Bone marrow (tissue), 2 donors: ENCODE measurements around the gene NPEPL1.

Source experiments
- DNase-seq, 2 donors: peaks; one replicate each; lab custom pipeline; 2025; lab: John Stamatoyannopoulos, UW

Gene NPEPL1

DNA sequence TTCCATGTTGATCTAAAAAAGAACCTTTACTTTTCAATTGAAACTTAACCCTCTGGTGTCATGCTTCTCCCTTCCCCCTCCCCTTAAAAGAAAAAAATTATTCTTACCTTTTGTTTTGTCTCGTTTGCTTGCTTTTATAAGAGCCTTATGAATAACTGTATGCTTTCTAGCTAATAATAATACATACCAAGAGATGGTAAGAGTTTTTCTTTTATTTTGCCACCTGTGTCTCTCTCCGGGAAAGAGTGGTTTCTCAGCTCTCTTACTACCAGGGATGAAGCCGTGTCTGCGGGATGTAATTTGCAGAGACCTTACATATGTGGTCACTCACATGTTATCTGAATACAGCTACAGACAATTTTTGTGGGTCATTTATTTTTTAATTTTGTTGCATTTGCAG lies 33.8 kb upstream of the NPEPL1 start:
- no peak for DNase-seq

DNA sequence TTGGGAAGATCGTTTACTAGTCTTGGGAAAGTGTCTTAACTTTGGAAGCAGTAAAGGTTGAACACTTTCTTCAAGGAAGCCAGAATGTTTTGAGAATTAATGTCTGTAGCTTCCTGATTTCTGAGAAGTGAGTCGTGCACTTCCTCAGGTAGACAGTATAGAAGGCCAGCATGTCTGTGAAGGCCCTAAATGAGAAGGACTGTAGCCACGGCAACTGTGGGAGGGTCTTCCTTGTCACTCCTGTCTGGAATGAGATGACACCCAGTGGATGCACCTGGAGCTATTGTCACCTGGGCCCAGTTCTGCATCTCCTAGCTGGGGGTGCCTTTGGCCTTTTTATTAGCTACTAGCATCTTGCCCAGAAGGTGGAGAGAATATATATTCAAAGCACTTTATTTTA lies 32.8 kb upstream of the NPEPL1 start:
- no peak for DNase-seq

DNA sequence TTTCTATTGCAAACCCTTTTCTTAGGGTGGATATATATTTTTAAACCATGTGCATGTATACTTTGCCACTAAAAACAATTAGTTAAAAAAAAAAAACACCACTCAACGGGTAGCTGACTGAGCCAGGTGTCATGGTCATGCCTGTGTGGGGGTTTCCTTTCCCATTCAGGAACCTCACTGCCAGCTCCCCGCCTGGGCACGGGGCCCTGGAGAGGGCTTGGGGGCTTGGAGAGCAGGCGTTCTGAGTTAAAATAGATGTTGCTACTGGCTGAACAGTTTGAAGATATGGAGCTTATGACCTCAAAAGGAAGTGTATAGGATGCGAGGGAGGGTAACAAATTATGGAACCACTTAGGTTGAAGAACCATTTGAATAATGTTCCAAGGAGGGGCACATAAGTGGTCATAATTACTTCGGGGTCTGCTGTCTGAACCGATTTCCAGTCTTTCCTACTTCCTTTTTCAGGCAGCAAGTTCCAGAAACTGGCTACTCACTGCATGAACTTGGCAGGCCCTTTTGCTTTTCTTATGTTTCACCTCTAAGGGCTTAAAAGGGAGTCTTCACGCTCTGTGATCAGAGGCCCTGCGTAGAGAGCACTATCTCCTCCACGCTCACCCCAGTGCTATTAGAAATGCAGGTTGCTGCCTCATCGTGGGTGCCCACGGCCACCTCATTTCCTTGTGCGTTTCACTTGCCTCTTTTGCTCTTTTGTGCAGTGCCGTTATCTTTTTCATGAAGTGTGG lies 31.6 kb upstream of the NPEPL1 start:
- DNase-seq = no peak

DNA sequence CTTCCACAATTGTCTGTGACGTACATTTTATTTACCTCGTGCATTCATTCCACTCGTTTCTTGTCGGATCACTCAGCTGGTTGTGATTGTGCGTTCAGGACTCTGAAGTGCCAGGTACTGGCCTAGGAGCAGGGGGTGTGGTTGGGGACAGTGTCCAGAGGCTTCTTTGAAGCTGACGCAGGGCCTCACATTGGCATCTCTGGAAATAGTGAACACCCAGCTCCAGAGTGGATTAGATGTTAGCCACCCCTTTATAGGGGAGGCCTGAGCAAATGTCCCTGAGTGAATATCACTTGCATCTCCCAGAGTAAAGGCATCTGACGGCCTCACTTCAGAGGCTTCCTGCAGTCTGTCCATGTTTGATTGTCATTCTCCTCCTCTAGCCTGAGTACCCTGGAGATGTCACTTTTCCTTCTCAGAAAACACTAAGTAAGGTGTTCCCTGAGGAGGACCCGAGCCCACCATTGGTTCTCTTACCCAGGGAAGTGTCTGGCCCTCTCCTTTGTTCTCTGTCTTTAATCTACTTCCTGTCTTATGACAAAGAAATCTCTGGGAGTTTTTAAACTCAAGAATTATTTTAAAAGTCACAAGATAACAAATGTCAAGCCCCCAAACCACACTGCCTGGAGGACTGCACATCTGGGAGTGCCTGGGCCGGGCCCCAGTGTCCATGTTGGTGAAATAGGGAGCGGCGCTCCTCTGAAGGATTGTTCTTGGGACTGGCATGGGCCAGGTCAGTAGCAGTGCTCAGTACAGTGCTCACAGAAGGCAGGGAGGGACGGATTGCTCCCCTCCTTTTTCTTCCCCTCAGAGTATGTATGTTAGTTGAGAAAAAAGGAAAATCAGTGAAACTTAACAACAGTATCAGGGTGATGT lies 30.8 kb upstream of the NPEPL1 start:
- DNase-seq = no peak

DNA sequence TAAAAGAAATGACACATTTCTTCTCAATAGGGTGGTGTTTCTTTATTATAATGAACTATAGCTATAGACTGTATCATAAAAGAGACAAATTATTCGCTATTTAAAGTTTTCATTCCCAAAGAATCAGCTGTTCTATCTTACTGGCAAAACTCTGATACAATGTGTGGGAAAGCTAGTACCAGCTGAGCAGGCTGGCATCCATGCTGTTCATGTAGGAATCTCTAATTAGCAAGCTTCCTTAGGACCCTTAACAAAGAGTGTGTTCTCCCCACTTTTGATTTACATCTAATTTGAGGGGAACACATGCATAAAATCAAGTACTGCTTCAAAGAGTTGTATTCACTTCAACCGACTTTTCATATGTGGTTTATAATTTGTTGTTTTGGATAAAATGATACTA lies 28.3 kb upstream of the NPEPL1 start:
- no peak for DNase-seq

DNA sequence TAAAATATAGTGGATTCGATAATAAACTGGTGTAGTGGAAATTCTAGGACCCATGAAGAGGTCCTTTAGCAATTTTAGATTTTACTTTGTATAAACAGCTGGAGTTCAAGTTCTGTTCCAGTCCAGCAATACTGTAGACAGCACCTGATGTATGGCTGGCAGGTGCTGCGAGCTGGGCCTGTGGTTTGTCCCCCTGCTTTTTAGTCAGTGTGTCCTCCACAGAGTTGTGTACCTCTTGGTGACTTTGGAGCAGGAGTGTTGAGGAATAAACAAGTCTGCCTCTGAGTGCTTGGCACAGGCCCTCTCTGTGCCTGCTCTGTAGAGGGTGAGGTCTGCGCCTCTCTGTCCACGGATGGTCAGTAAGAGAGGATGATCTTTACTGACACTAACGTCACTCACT lies 27.7 kb upstream of the NPEPL1 start:
- DNase-seq = no peak

DNA sequence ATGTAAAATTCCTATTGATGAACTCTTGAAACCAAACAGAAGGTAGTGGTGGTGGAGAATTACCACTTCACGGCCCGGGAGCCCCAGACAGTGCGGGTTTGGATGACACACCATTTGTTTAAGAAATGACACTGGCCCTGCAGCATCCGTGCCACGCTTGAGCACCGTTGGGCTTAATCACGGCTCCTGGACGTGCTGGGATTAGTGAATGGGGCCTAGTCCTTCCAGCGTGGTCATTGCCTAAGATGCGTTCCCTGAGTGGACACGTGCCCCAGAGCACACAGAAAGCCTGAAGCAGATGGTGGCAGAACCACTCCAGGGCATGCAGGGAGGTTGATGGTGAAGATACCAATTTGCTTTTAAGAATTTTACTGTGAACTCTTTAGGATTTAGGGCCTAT lies 27.0 kb upstream of the NPEPL1 start:
- no peak for DNase-seq

DNA sequence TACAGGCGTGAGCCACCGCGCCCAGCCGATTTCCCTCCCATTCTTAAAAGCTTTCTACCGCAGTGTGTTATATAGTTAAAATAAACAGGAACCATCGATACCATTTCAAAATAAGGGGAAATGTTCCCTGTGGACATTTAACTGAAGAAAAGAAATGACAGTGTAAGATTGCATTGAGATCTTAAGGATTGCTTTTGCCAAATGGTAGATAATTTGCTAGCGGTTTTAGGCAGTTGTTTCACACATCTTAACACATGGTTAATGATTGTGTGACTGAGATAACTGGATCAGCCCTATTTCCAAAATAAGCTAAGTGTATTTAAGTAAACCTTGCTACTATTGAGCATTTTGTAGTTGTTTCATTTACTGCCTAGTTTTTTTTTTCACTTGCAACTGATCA lies 25.9 kb upstream of the NPEPL1 start:
- no peak for DNase-seq

DNA sequence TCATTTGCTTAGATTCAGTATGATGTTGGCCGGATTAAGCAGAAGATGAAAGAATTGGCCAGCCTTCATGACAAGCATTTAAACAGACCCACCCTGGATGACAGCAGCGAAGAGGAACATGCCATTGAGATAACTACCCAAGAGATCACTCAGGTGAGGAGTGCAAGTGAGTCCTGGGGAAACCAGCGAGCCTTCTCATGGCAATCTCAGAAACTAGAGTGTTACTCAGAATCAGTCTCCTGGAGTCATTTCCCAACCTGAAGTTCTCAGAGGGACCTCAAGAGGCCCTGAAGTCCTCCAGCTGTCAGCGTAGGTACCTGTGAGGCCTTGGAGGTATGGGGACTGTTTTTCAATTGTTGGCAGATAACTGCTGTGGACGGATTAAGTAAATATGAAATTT lies 24.6 kb upstream of the NPEPL1 start:
- no peak for DNase-seq

DNA sequence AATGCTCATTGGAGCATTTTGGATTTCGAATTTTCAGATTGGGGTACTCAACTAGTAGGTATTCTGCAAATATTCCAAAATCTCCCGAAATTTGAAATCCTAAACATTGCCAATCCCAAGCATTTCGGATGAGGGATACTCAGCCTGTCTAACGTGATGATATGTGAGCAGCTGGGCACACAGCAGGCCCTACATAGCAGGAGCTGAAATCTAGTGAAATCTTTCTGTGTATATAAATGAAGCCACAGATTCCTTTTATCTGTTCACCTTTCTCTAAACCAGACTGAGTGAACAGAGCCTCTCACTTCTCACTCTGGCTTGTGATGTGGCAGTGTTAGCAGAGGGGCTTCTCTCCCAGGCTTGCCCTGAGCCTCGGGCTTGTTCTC lies 23.7 kb upstream of the NPEPL1 start:
- no peak for DNase-seq

DNA sequence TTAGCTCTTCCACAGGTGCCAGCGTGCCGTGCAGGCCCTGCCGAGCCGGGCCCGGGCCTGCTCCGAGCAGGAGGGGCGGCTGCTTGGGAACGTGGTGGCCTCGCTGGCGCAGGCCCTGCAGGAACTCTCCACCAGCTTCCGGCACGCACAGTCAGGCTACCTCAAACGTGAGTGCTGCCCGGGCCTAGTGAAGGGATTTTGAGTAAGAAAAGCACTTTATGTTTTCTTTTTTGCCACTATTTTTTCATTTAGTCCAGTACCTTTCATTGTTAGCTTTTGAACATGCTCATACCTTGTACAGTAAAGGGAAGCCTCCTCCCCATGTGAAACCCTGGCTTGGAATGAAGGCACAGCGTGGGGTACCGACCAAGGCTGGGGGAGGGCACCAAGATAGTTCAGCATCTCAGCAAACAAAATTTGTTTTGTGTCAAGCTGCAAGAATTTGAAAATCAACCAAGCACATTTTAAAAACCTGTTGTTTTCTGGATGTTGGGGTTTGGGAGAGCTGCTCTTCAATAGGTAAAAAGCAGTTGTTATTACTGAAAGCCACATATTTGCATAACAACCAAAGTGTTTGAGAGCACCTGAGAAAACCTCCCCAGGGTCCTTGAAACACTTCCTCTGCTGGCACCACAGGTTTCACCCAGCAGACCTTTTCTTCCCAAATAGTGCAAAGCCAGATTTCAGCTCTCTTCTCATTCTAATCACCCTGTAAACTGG lies 23.2 kb upstream of the NPEPL1 start:
- no peak for DNase-seq

DNA sequence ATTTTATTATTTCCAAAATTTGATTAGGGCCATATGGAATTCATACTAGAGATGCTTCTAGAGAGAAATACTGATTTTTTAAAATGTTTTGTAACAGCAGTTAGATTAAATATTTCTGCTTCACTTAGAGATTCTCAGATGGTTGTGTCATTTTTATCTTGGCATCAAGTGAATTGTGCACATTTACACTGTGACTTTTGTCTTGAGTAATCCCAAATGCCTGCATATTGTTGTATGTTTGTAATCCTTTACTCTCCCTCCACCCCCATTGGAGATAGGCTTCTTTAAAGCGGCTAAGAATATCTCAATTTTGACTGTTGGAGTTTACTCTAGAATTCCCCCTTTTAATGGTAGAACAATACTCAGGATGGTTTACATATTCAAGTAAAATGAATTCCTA lies 22.5 kb upstream of the NPEPL1 start:
- DNase-seq = no peak

DNA sequence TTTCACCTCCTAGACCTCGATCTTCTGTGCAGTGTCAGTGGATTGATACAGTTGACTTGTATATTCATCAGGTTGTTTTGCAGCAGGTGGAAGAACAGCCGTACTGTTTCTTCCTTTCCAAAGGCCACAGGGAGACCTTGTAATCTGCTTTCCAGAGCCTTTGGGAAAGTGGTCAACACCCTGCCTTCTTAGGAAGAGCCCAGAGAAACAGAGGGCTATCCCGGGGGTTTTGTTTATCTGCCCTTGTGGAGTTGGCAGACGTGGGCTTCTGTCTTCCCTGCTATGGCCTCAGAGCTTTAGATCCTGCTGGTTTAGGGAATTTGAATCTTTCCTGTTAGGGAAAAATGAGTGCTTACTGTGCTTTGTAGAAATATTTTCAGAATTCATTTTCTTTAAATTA lies 21.9 kb upstream of the NPEPL1 start:
- no peak for DNase-seq

DNA sequence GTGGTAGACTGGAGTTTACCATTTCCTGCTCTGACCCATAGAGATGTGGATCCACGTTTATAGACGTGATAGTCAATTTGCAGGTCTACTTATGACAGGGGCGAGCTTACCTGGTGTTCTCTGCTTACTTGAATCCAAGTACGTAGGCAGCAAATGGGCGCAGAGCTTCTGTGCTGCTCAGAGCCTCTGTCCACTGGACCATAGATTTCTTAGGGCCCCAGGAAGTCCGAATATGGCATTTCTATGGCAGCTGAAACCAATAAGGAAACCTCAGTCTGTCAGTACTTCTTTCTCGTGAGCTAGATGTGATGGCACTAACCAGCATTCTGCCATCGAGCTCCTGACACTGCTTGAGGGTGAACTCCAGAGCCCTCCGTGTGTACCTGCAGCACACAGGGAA lies 19.5 kb upstream of the NPEPL1 start:
- DNase-seq = no peak

DNA sequence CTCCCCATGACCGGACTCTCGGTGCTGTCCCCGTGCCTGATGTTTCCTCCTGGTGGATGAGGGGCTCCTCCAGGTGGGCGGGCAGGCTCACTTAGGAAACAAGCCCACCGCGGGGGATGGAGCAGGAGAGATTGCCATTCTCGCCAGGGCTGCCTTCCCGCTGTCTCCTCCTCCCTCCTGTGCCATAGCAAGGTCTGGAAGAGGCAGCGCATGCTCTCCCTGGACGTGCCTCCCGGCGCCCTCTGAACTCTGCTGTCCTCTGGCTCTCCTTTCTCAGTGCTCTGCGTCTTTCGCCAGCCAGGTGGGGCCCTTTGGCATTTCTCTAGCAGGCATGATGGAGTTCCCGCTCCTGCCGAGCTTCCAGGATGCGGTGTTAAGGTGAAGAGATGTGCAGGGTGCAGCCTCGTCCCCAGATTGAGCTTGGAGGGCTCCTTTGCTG lies 17.4 kb upstream of the NPEPL1 start:
- DNase-seq = no peak

DNA sequence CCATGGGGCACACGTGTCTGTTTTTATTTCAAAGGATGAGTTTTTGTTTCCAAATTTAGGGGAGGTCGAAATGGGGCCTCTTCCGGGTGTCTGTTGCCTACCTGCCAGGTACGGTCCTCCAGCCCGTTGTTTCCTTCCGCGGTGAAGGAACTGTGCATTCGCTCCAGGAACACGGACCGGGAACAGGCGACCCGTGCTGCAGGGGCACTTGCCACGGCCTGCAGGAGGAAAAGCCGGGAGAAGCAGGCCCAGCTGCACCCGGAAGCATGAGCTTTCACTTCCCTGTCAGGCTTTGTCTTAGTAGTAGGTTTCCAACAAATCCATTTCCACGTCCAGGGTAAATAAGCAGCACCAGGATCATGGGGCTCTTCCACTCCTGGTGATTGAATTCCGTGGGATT lies 17.0 kb upstream of the NPEPL1 start:
- no peak for DNase-seq

DNA sequence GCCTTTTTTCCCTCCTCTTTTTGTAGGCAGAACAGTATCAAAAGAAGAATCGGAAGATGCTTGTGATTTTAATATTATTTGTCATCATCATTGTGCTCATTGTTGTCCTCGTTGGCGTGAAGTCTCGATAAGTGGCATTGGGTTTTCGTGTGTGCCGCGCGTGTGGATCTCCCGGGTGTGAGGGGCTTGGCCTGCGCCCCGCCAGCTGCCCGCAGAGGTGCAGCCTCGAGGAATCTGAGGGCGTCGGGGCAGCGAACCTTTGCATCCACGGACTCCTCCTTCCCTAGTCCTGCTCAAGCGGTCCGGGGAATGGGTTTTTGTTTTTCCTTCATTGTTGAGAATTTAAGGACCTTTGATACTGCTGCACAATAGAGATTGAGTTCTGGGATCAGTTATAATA lies 16.4 kb upstream of the NPEPL1 start:
- DNase-seq = no peak

DNA sequence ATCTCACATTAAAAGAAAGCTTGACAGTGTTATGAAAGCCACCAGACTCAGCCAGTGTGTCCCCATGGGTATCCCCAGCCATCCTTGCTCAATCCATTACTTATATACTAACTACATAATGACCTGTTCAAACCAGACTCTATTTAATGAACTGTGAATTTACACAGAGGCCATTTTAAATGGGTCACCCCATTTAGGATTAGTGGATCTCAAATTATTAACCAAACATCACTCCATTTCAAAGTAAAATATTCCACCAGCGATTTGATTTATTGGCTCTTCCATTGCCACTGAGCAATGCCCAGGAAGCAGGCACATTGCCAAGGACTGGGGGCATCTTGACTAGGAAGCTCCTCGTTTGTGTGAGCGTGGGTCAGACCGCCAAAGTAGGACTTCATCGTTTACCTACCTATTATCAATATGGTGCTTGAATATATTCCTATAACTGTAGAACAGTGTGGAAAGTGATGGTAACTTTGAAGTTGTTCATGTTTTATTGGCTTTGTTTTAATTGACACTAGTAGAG lies 15.5 kb upstream of the NPEPL1 start:
- DNase-seq = no peak

DNA sequence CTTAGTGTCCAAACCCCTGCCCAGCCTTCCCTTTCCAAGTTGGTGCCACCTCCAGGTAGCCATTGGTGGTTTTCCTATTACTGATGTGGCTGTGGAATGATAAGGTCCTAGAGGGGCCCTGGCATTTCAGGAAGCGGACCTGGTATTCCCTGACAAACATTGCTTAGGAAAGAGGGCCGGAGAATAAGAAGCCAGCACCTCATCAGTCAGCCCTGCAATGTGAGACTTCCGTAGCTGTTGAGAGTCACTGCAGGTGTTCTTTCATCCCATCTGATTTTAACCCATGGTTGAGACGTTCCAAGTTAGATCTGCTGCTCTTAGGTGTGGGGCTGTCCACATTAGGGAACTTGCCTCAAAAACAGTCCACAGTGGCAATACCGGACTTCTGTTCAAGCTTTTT lies 14.8 kb upstream of the NPEPL1 start:
- no peak for DNase-seq

DNA sequence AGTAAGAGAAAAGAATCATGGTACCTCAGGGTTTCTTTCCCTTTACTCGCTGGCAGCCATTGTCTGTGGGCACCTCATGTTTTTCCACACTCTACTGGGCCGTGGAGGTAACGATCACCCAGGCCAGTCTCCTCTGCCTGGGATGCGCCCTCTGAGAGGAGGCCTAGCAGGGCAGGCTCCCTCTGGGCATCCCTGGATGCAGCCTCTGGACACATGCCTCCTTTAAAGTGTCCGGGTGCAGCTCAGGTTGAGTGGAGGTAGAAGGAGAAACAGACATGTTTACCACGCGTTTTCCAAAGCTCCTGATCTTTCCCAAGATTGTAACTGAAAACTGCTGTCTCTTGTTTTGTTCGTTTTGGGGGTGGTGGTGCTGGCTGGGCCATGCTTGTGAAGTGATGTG lies 13.8 kb upstream of the NPEPL1 start:
- no peak for DNase-seq

DNA sequence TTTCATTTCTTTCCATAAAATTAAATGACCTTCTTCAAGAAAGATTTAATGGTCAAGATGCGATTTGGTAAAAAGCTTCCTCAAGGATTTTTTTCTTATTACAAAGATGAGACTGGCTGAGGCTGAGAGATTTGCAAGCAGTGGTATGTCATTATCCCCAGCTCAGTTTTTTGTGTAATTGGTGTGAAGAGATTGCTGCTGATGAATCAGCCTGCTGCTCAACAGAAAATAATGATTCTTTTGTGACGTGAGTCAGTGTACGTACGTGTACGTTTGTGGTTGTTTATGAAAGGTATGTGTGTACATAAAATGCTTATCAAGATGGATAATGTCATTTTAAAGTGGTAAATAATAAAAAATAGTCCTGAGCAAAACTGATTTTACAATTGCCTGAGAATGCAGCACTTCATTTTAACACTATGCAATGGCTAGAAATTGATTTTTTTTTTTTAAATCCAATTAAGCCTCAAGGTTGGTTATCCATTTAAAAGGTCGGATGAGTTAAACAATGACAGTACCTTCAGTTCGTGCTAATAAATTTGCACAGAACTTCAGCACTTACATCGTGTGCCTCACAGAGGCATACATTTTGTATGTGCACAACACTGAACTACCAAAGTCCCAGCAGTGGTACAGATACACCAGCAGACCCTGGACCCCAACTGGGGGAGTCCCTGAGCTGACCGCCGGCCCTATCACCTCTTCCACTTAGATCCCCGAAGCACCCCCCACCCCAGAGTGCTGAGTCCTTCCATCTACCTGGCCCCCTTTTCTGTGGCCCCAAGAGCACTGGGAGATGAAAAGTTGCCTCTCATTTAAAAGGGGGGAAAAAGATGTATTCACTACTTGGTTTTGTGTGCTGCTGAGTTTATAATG lies 9.7 kb upstream of the NPEPL1 start:
- no peak for DNase-seq

DNA sequence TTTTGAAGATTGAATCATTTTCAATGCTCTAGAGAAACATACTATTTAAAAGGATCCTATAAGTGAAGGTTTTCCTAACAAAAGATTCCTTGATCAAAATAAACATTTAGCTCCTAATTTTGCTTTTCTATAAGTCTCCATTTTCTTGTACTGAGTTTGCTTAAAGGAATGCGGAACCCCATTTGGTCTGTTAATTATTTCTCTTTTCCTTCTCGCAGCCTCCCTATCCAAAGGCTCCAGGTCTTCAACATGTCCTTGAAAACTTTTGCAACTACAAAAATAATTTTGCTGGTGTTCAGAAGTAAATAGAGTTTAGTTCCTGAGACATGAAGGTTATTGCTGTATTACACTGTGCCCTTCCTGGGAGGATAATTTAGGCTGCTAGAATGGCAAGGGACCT lies 8.3 kb upstream of the NPEPL1 start:
- DNase-seq = no peak
